ENCODE results near the gene LMLN.
"Not testable (repeated sequence)": the region's sequence is repeated elsewhere in the genome, so short reads cannot be mapped to it uniquely, and the experiment has no call there.

The LMLN gene

GRCh38 chr3:198032039-198032936 is 72.3 kb downstream of the LMLN start:
- DNase-seq (ENCODE audit: low read depth) = no peak
- H3K4me3 ChIP-seq (ENCODE audit: low read depth, low read length) = no peak overlapping the region
- TF ChIP-seq CTCF (IDR thresholded peaks at IDR 0.05; ENCODE audit: low read depth, low read length) (no peak), POLR2A (IDR thresholded peaks at IDR 0.05; ENCODE audit: extremely low read depth, insufficient read length) (no peak), MYC (IDR thresholded peaks at IDR 0.05; ENCODE audit: low read depth, low read length) (no peak), MAX (IDR thresholded peaks at IDR 0.05; ENCODE audit: low read depth, low read length) (no peak)

- DNase-seq (ENCODE audit: low read depth) = no peak
- TF ChIP-seq MAX (IDR thresholded peaks at IDR 0.05; ENCODE audit: low read depth, low read length) = no peak
- no peak for TF ChIP-seq MYC (IDR thresholded peaks at IDR 0.05; ENCODE audit: low read depth, low read length)
- no peak for TF ChIP-seq POLR2A (IDR thresholded peaks at IDR 0.05; ENCODE audit: extremely low read depth, insufficient read length)
- TF ChIP-seq CTCF (IDR thresholded peaks at IDR 0.05; ENCODE audit: low read depth, low read length) = no peak
- H3K4me3 ChIP-seq (ENCODE audit: low read depth, low read length) = no peak overlapping the region
These were observed 83.1 kb downstream of the LMLN start for GRCh38 chr3:198043119-198043518.

GRCh38 chr3:198046120-198046857 is 86.3 kb downstream of the LMLN start:
- TF ChIP-seq MAX (IDR thresholded peaks at IDR 0.05; ENCODE audit: low read depth, low read length) = no peak
- no peak for TF ChIP-seq CTCF (IDR thresholded peaks at IDR 0.05; ENCODE audit: low read depth, low read length)
- no peak for TF ChIP-seq POLR2A (IDR thresholded peaks at IDR 0.05; ENCODE audit: extremely low read depth, insufficient read length)
- no peak for TF ChIP-seq MYC (IDR thresholded peaks at IDR 0.05; ENCODE audit: low read depth, low read length)
- no peak for DNase-seq (ENCODE audit: low read depth)
- H3K4me3 ChIP-seq (ENCODE audit: low read depth, low read length) = no peak overlapping the region

- H3K4me3 ChIP-seq (ENCODE audit: low read depth, low read length) = no peak overlapping the region
- DNase-seq (ENCODE audit: low read depth) = no peak
- no peak for TF ChIP-seq POLR2A (IDR thresholded peaks at IDR 0.05; ENCODE audit: extremely low read depth, insufficient read length)
- TF ChIP-seq CTCF (IDR thresholded peaks at IDR 0.05; ENCODE audit: low read depth, low read length) = no peak
- no peak for TF ChIP-seq MAX (IDR thresholded peaks at IDR 0.05; ENCODE audit: low read depth, low read length)
- no peak for TF ChIP-seq MYC (IDR thresholded peaks at IDR 0.05; ENCODE audit: low read depth, low read length)
These were observed 88.4 kb downstream of the LMLN start for GRCh38 chr3:198048445-198048844.

GRCh38 chr3:198051836-198052235 is 91.8 kb downstream of the LMLN start:
- TF ChIP-seq POLR2A (IDR thresholded peaks at IDR 0.05; ENCODE audit: extremely low read depth, insufficient read length) = no peak
- TF ChIP-seq CTCF (IDR thresholded peaks at IDR 0.05; ENCODE audit: low read depth, low read length) = no peak
- no peak for TF ChIP-seq MAX (IDR thresholded peaks at IDR 0.05; ENCODE audit: low read depth, low read length)
- no peak for TF ChIP-seq MYC (IDR thresholded peaks at IDR 0.05; ENCODE audit: low read depth, low read length)
- H3K4me3 ChIP-seq (ENCODE audit: low read depth, low read length) = no peak overlapping the region
- DNase-seq (ENCODE audit: low read depth) = no peak

- DNase-seq (ENCODE audit: low read depth) = not testable (repeated sequence)
These were observed 93.4 kb downstream of the LMLN start for GRCh38 chr3:198053462-198053861.

More at GRCh38 chr3:198053462-198053861, 93.4 kb downstream of the LMLN start:
- not testable (repeated sequence) for H3K4me3 ChIP-seq (ENCODE audit: low read depth, low read length)

Data from NB4 (cell line).